Endothelial cell of hepatic sinusoid (primary cell): ENCODE measurements around the gene KLHL22.
"Not testable (repeated sequence)": the region's sequence is repeated elsewhere in the genome, so short reads cannot be mapped to it uniquely, and the experiment has no call there.

Experiments used
- in situ Hi-C: cut with HindIII; loops from 2 replicates; pipeline ENCODE4 v1.10.0; 2017; ENCODE audit warnings: low sequenced_read_pairs

Gene KLHL22

DNA sequence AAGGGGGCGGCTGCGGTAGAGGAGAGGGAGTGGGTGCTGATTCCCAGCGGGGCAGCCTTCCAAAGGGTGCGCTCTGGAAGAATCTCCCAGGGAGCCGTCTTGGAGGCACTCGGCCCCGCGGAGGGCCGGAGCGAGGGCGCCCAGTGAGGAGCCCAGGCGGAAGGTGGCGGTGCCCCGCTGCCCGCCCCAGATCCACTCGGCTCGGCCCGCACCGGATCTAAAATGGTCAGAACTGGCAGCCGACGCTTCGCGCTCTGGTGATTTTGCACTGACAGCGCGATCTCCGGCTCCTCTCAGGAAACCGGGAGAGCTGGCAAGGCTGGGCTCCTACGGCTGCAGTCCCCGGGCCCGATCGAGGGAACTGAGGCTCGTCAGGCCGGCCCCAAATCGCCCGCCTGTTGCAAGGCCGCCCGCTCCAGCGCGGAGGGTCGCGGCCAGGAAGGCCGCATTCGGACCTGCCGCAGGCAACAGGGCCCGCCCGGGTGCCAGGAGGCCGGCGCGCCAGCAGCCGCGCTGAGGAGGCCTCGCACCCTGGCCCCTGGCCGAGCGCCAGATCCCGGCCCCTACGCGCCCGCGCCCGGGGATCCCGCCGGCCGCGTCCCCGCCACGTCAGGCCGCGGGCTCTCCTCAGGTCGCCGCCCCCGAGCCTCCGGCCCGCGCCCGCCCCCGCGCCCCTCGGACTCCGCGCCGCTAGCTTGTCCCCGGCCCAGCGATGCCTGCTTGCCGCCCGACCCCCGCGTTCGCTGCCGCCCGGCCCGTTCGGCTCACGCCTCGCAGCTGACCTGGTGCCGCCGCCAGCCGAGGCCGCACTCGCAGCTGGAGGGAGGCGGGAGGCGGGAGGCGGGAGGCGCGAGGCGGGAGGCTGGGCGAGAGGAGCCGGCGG lies at the start of gene KLHL22:
Gene KLHL22, minus strand, starts transcription at position 818 of the 883 bp plus-strand sequence. CDS start 6,584 bp downstream, outside the sequence.
- in situ Hi-C loops: loop anchor here (5.0 kb wide), 1 partner anchor 53 kb away; no protein-coding TSS in a partner anchor

DNA sequence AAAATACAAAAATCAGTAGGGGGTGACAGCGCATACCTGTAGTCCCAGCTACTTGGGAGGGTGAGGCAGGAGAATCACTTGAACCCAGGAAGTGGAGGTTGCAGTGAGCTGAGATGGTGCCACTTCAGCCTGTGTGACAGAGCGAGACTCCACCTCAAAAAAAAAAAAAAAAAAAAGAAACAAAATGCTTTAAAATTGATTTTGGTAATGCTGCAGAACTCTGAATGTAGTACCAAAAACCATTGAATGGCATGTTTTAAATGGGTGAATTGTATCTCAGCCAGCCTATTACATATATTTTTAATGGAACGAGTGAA lies 49.7 kb upstream of the KLHL22 start:
- in situ Hi-C loops: not testable (repeated sequence)

- in situ Hi-C loops: no loop called here
Observed at GRCh38 chr22:20542736-20543135, 47.1 kb upstream of the KLHL22 start.

- in situ Hi-C loops: no loop called here
Observed at GRCh38 chr22:20542055-20542454, 46.5 kb upstream of the KLHL22 start.

DNA sequence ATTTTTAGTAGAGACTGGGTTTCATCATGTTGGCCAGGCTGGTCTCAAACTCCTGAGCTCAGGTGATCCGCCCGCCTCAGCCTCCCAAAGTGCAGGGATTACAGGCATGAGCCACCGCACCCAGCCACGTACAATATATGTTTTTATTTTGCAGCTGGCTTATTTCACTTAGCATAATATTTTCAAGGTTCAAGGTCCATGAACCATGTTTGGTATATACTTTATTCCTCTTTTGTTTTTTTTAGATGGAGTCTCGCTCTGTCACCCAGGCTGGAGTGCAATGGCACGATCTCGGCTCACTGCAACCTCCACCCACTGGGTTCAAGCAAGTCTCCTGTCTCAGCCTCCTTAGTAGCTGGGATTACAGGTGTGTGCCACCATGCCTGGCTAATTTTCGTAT lies 43.3 kb upstream of the KLHL22 start:
- in situ Hi-C loops: not testable (repeated sequence)

GRCh38 chr22:20537983-20538382 lies 42.4 kb upstream of the KLHL22 start:
- in situ Hi-C loops: no loop called here

DNA sequence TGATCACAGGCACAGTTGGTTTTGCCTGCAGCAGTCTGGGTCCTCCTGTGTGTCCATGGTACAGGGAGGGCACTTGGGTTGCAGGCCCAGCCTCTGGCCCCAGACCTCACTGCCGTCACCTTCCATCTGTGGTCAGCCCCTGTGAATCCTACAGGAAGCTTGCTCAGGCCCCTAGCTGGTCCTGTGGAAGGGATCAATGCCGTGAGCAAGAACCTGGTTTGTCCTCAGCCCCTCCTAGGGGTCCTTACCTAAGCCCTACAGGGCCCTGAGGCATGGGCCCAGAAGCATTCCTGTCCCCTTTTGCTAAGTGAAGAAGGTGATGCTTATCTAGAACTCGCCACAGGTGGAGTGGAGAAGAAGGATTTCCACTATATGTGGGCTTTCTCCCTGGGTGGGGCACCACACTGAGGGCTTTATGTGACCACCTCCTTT lies 41.7 kb upstream of the KLHL22 start:
- in situ Hi-C loops: no loop called here

- in situ Hi-C loops: no loop called here
Observed at GRCh38 chr22:20536590-20537324, 41.2 kb upstream of the KLHL22 start.

DNA sequence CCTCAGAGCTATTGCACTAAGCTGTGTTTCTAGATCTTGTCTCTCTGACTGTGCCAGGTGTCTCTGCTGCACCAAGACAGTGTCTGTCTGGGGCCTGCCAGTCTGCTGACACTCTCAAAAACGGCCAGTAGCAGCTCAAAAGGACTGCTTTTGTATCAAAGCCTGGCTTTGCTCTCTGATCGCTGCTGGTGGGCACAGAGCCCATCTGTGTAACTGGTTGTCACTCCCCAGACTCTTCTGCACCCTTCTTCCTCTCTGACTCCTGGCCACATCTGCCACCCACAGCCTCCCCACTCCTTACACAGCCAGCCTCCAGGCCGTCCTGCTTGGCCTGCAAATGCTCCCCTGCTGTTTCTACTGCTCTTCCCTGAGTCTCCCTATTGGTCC lies 38.3 kb upstream of the KLHL22 start:
- in situ Hi-C loops: no loop called here

- in situ Hi-C loops: no loop called here
Observed at GRCh38 chr22:20533095-20533878, 37.7 kb upstream of the KLHL22 start.

GRCh38 chr22:20532256-20532993 lies 36.8 kb upstream of the KLHL22 start:
- in situ Hi-C loops: no loop called here

DNA sequence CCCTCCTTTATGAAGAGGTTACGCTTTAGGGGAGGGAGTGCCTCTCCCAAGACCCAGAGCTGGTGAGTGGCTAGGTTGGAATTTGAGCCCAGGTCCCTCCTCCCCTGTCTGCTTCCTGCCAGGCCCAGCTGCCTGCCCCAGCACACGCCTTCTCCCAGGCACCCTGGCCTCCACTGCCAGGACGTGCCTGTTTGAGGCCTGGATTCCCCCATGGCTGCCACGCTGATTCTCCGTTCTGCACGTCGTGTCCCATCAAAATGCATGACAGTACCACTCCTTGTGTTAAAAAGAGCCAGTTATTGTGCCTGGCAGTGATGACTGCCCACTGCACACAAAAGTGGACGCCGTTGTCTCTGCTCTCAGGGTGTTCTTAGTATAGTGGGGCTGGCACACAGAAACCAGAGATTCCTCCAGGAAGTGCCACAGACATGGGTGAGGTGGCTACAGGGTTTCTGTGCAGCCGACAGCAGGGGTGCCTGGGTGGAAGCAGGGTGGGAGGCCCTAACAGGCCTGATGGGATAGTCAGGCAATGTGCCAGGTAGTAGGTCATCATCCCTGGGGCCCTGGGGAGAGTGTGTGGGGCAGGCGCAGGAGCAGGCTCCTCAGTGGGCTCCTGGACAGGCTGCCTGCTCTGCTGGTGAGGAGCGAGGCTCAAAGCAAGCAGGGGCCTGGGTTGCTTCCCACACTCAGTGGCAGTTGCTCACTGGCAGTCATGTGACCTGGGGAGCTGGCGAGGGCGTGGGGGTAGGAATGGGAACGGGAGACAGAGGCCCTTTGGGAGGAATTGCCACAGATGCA lies 36.0 kb upstream of the KLHL22 start:
- in situ Hi-C loops: no loop called here

DNA sequence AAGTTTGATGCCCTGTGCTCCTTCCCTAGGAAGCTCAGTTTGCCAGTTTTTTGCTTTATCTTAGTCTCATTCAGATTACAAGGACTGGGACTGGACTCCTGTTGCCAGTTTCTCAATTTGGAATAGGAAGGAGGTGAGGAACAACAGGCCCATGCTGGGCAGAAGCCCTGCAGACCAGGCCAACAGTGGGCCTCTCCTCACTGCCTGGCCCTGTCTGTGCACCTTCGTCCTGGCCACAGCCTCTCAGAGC lies 35.5 kb upstream of the KLHL22 start:
- in situ Hi-C loops: no loop called here

- in situ Hi-C loops: no loop called here
Observed at GRCh38 chr22:20530368-20531153, 35.0 kb upstream of the KLHL22 start.

DNA sequence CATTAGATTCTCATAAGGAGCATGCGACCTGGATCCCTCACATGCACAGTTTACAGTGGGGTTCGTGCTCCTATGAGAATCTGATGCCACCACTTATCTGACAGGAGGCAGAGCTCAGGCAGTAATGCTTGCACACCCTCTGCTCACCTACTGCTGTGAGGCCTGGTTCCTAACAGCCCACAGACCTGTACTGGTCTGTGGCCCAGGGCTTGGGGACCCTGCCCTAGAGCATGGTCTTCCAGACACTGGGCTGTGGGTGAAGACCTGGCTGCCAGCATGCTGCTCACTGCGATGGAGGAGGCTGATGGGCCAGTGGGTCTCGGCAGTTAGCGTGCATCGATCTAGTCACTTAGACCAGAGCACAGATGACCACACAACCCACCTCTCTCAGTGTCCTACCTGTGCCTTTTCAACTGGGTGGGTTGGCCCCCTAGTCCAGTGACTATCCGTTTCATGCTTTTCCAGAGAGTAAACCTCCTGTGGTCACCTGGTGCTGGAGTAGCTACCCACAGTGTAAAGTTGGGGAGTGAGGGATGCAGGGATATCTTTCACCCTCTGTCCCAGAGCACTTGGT lies 32.9 kb upstream of the KLHL22 start:
- in situ Hi-C loops: no loop called here

DNA sequence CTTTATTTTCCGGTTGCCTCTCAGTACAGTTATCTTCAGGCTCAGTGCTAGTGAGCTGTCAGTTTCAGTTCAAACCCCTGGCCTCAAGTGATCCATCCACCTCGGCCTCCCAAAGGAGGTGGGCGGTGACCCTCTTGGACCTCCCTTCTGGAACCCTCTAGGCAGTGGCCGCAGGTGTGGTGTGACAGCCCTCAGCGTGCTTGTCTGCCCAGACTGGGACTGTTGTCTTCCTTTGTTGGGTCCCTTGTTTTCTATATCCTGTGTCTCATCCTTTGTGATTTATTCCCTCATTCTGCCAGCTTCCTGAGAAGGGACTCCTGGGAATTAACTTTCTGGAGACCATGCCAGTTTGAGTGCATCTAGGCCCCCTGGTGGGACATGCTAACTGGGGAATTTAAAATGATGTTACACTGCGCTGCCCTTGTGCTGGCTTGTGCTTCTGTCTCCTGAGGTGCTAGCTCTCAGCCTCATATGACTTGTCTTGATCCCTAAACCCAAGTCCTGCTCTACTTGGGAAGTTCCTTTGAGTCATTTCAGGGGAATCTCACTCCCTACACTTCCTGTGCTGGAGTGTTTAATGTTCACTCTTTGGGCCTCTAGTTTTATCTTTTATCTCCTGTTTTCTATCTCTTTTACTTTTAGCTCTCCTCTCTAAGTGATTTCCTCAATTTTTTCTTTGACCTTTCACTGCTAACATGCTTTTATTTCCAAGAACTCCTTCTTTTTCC lies 31.2 kb upstream of the KLHL22 start:
- in situ Hi-C loops: no loop called here

DNA sequence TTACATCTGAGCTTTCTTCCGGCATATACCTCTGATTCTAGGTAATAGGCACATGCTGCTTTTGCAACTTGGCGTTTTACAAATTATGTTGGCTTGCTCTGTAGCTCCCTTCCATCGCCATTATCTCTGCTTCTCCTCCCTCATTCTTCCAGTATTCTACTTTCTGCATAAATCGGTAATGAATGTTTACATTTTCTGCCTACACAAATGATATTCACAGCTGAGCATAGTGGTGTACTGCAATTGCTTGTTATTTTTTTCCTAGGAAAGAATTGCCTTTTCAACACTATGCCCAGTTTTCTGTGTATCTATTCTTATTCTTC lies 30.7 kb upstream of the KLHL22 start:
- in situ Hi-C loops: no loop called here

DNA sequence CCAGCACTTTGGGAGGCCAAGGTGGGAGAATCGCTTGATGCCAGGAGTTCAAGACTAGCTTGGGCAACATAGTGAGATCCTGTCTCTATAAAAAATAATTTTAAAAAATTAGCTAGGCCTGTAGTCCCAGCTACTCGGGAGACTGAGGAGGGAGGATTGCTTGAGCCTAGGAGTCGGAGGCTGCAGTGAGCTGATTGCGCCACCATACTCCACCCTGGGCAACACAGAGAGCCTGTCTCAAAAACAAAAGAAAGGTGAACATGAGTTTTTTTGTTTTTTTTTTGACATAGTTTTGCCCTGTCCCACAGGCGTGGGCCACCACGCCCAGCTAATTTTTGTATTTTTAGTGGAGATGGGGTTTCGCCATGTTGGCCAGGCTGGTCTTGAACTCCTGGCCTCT lies 29.5 kb upstream of the KLHL22 start:
- in situ Hi-C loops: no loop called here
